Ectodermal cell (in vitro differentiated cells): Measurements from ENCODE around the gene SEMA4B.
"Not testable (repeated sequence)": the region's sequence is repeated elsewhere in the genome, so short reads cannot be mapped to it uniquely, and the experiment has no call there.

ENCODE experiments used
- H3K27ac ChIP-seq: 2 replicates; pipeline ENCODE4 v1.7.0; 2013; ENCODE audit warnings: mild to moderate bottlenecking, low read depth, low read length; ENCODE audit not compliant: insufficient read depth, poor library complexity, severe bottlenecking
- H3K27me3 ChIP-seq: 2 replicates; pipeline ENCODE4 v1.7.0; 2013; ENCODE audit warnings: mild to moderate bottlenecking, low read length; ENCODE audit not compliant: insufficient read depth, control insufficient read depth, poor library complexity, severe bottlenecking
- H3K36me3 ChIP-seq: one replicate; pipeline ENCODE4 v1.7.0; 2013; ENCODE audit warnings: low read length; ENCODE audit not compliant: control insufficient read depth, insufficient read depth
- H3K4me1 ChIP-seq: one replicate; pipeline ENCODE4 v1.7.0; 2013; ENCODE audit warnings: low read length; ENCODE audit not compliant: control insufficient read depth, insufficient read depth
- H3K4me3 ChIP-seq: 2 replicates; pipeline ENCODE4 v1.7.0; 2013; ENCODE audit warnings: low read depth, low read length, control low read depth; ENCODE audit not compliant: insufficient read depth
- H3K9me3 ChIP-seq: 2 replicates; pipeline ENCODE4 v1.7.0; 2013; ENCODE audit warnings: mild to moderate bottlenecking, low read length, moderate library complexity; ENCODE audit not compliant: control insufficient read depth
- WGBS, 2 experiments: methylation state at CpG; one replicate each; pipeline ENCODE4 v1.1.7; 2013; ENCODE audit warnings: missing lambda C conversion rate in 2 of 2; 5-methylcytosine and 5-hydroxymethylcytosine counted together

SEMA4B gene

GRCh38 chr15:90259524-90259923 is 58.4 kb downstream of the SEMA4B start:
- no peaks in the 10 kb centered on the region for H3K9me3 ChIP-seq
- WGBS, 2 experiments = 88 to 93% methylated on average over 1 to 3 of the region's 5 CpGs
- peaks cover 3% of the 10 kb centered on the region for H3K4me1 ChIP-seq
- H3K27me3 ChIP-seq = no peaks in the 10 kb centered on the region
- H3K27ac ChIP-seq = no peak overlapping the region
- H3K36me3 ChIP-seq = no peaks in the 10 kb centered on the region
- no peak overlapping the region for H3K4me3 ChIP-seq

GRCh38 chr15:90260731-90261130 is 59.6 kb downstream of the SEMA4B start:
- H3K4me1 ChIP-seq, H3K4me3 ChIP-seq, H3K36me3 ChIP-seq, H3K9me3 ChIP-seq, H3K27ac ChIP-seq, H3K27me3 ChIP-seq: not testable (repeated sequence)
- 86 to 94% methylated on average over 5 to 6 of the region's 6 CpGs for WGBS, 2 experiments

GRCh38 chr15:90261811-90262210 is 60.7 kb downstream of the SEMA4B start:
- 93 to 95% methylated on average over 5 of the region's 5 CpGs for WGBS, 2 experiments
- Histone ChIP-seq H3K4me3 (no peak overlapping the region), H3K27me3 (no peaks in the 10 kb centered on the region), H3K9me3 (no peaks in the 10 kb centered on the region), H3K36me3 (no peaks in the 10 kb centered on the region), H3K27ac (no peak overlapping the region), H3K4me1 (peaks cover 11% of the 10 kb centered on the region)

GRCh38 chr15:90262426-90262825 is 61.3 kb downstream of the SEMA4B start:
- no peaks in the 10 kb centered on the region for H3K36me3 ChIP-seq
- H3K4me1 ChIP-seq = peaks cover 17% of the 10 kb centered on the region
- H3K27ac ChIP-seq = no peak overlapping the region
- WGBS, 2 experiments = 84 to 87% methylated on average over 5 of the region's 5 CpGs
- no peaks in the 10 kb centered on the region for H3K9me3 ChIP-seq
- no peaks in the 10 kb centered on the region for H3K27me3 ChIP-seq
- no peak overlapping the region for H3K4me3 ChIP-seq

DNA sequence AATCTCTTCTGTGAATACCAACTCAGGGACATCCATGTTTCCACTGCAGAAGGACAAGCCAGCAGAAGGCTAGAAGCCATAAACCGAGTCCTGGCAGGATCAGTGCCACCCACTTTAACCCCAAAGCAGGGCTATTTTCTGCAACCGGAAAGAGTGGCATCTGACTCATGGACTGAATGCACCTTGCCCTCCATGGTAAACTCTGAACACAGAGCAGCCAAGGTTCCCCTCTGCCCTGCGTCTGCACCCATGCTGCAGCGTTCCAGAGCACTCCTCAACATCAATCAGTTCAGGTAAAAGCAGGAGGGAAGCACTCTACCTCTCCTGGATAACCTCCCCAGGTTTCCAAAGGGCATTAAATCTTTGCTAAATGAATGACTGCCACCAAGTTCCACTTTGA is 63.5 kb downstream of the SEMA4B start:
- Histone ChIP-seq H3K4me3 (peak overlapping the region; percentile 89), H3K9me3 (no peaks in the 10 kb centered on the region), H3K4me1 (peaks cover 23% of the 10 kb centered on the region), H3K27ac (no peak overlapping the region), H3K27me3 (no peaks in the 10 kb centered on the region), H3K36me3 (no peaks in the 10 kb centered on the region)
- 74 to 84% methylated on average over 4 of the region's 4 CpGs for WGBS, 2 experiments

- 1% methylated on average over 59 of the region's 59 CpGs for WGBS, 2 experiments
- Histone ChIP-seq H3K4me3 (peak within 1 kb of the TSS; percentile 89), H3K27ac (peak within 1 kb of the TSS; percentile 90), H3K4me1 (peaks cover 23% of the 10 kb centered on the region), H3K36me3 (peaks cover 6% of the 10 kb centered on the region), H3K9me3 (no peaks in the 10 kb centered on the region), H3K27me3 (no peaks in the 10 kb centered on the region)
These were observed 64.3 kb downstream of the SEMA4B start, which contains the start of gene NGRN for GRCh38 chr15:90265271-90266060. Gene NGRN (plus strand): TSS chr15:90265672. CDS start chr15:90265713, 41 bp downstream.

DNA sequence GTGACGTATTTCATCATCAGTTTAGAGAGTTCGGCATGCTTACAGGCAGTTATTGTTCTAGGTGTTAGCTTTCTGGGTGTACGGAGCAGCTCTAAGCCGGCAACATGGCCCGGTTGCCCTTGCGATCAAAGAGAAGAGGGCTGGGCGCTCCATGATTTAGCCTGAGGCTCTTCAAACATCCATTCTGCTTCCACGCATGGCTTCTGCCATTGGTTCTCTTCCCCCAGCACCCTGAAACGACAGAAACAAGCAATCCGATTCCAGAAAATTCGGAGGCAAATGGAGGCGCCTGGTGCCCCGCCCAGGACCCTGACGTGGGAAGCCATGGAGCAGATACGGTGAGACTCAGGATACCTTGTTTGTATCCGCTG is 64.9 kb downstream of the SEMA4B start:
- peak overlapping the region; percentile 90 for H3K27ac ChIP-seq
- H3K9me3 ChIP-seq = no peaks in the 10 kb centered on the region
- peaks cover 11% of the 10 kb centered on the region for H3K36me3 ChIP-seq
- H3K4me1 ChIP-seq = peaks cover 23% of the 10 kb centered on the region
- peak overlapping the region; percentile 89 for H3K4me3 ChIP-seq
- H3K27me3 ChIP-seq = no peaks in the 10 kb centered on the region
- WGBS, 2 experiments = 0 to 1% methylated on average over 16 of the region's 16 CpGs

- Histone ChIP-seq H3K9me3 (no peaks in the 10 kb centered on the region), H3K27ac (no peak overlapping the region), H3K4me3 (peak overlapping the region; percentile 89), H3K36me3 (peaks cover 12% of the 10 kb centered on the region), H3K4me1 (peaks cover 23% of the 10 kb centered on the region), H3K27me3 (no peaks in the 10 kb centered on the region)
- WGBS, 2 experiments = 33 to 41% methylated on average over 11 to 12 of the region's 15 CpGs
These were observed 65.4 kb downstream of the SEMA4B start for GRCh38 chr15:90266485-90266884.

DNA sequence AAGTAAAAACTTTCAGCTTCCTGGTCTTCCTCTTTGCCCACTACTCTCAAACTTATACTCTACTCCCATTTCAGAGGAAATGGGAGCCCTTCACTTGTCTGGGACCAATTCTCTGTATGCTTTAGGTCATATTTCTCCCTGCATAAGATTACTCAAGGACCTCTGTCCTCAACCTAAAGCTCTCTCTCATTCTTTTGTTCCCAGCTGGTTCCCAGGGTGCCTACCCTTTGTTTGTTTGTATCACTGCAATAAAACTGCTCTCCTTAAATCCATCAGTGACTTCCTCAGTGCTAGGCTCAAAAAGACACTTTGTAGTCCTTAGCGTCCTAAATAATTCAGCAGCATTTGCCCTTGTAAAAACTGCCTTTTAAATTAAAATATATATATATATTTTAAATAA is 67.3 kb downstream of the SEMA4B start:
- Histone ChIP-seq H3K4me1 (peaks cover 23% of the 10 kb centered on the region), H3K36me3 (peaks cover 22% of the 10 kb centered on the region), H3K27ac (no peak overlapping the region), H3K4me3 (no peak overlapping the region), H3K9me3 (no peaks in the 10 kb centered on the region), H3K27me3 (no peaks in the 10 kb centered on the region)
- 50% methylated on average over 1 of the region's 1 CpG; no CpG with 5 or more reads in 1 of the 2 experiments for WGBS, 2 experiments

GRCh38 chr15:90270502-90271150 is 69.5 kb downstream of the SEMA4B start:
- H3K27me3 ChIP-seq = no peaks in the 10 kb centered on the region
- no peak overlapping the region for H3K4me3 ChIP-seq
- no peaks in the 10 kb centered on the region for H3K9me3 ChIP-seq
- peaks cover 16% of the 10 kb centered on the region for H3K4me1 ChIP-seq
- H3K27ac ChIP-seq = no peak overlapping the region
- peaks cover 32% of the 10 kb centered on the region for H3K36me3 ChIP-seq
- WGBS, 2 experiments = 92% methylated on average over 10 of the region's 10 CpGs
